ENCODE measurements around the gene CAMK1D.

The CAMK1D gene

GRCh38 chr10:12880423-12880822 is 531.1 kb downstream of the CAMK1D start:
- DNase-seq: no peak

GRCh38 chr10:12884851-12885250 is 535.5 kb downstream of the CAMK1D start:
- no peak for DNase-seq
